B cell (primary cell): ENCODE data around the gene CCDC86. TPM values are rescaled to one million over a fixed set of nuclear protein-coding genes. Genes with fewer than 3 reads are reported as not detected.

Experiments
- ATAC-seq: fragments of 200-7000 bp; cut with Tn5 transposase; one replicate; pipeline ENCODE4 v1.10.0; 2021; ENCODE audit warnings: low read depth, mild to moderate bottlenecking, moderate number of reproducible peaks, moderate library complexity
- CTCF ChIA-PET: fragments of 350-600 bp; sonication (Branson Sonifier 250); formaldehyde crosslinking; loops from one replicate; lab custom pipeline; 2021; ENCODE audit warnings: antibody characterized with exemption, inconsistent platforms; lab: Charles Lee
- POLR2A ChIA-PET: fragments of 350-600 bp; sonication (Branson Sonifier 250); formaldehyde crosslinking; loops from one replicate; lab custom pipeline; 2021; ENCODE audit warnings: antibody characterized with exemption; lab: Charles Lee
- DNase-seq: peaks from one replicate; pipeline ENCODE4 v3.0.0; 2013
- H2AFZ ChIP-seq: 2 replicates; pipeline ENCODE4 v1.6.1; 2012; ENCODE audit warnings: mild to moderate bottlenecking, low read depth, low read length; ENCODE audit not compliant: insufficient read depth, poor library complexity, severe bottlenecking
- H3K27ac ChIP-seq, 2 donors: 1 replicate in 1 of 2; 2 replicates in 1 of 2; pipeline ENCODE4 v1.5.1; 2012 to 2013; ENCODE audit warnings: low read length in 2 of 2, mild to moderate bottlenecking in 2 of 2, moderate library complexity in 1 of 2
- H3K27me3 ChIP-seq, 4 experiments: fragments of 200-600 bp in 1 of 4; sonication (generic) in 1 of 4; replicated peaks in 1 of 4; 1 replicate in 2 of 4; 2 replicates in 2 of 4; pipeline versions ENCODE4 v1.6.1 to v1.7.0; 2013 to 2016; ENCODE audit warnings: low read length in 3 of 4, mild to moderate bottlenecking in 2 of 4, mixed read lengths in 1 of 4, moderate library complexity in 1 of 4; ENCODE audit not compliant: insufficient read depth in 4 of 4, control insufficient read depth in 3 of 4; ENCODE audit errors: control extremely low read depth in 1 of 4
- H3K36me3 ChIP-seq, 2 experiments: replicated peaks in 1 of 2; 1 replicate in 1 of 2; 2 replicates in 1 of 2; pipeline versions ENCODE4 v1.6.1 to v1.7.1; 2013; ENCODE audit warnings: low read length in 1 of 2; ENCODE audit not compliant: insufficient read depth in 2 of 2, control insufficient read depth in 1 of 2; ENCODE audit errors: control extremely low read depth in 1 of 2, extremely low read depth in 1 of 2
- H3K4me1 ChIP-seq, 2 donors: fragments of 200-600 bp in 1 of 2; sonication (generic) in 1 of 2; 1 replicate in 1 of 2; 2 replicates in 1 of 2; pipeline versions ENCODE4 v1.5.1 to v1.6.1; 2013 to 2017; ENCODE audit warnings: low read length in 2 of 2; ENCODE audit not compliant: control insufficient read depth in 2 of 2, insufficient read depth in 2 of 2
- H3K4me2 ChIP-seq: replicated peaks from 2 replicates; pipeline ENCODE3; 2012; ENCODE audit warnings: mild to moderate bottlenecking, low read depth, low read length; ENCODE audit not compliant: poor library complexity, severe bottlenecking
- H3K4me3 ChIP-seq, 5 experiments: fragments of 200-600 bp in 1 of 5; sonication (generic) in 1 of 5; 1 replicate in 3 of 5; 2 replicates in 2 of 5; pipeline versions ENCODE4 v1.5.1 to v1.7.0; 2011 to 2016; ENCODE audit warnings: low read length in 4 of 5, mild to moderate bottlenecking in 4 of 5, low read depth in 2 of 5, control low read depth in 1 of 5, moderate library complexity in 1 of 5; ENCODE audit not compliant: insufficient read depth in 1 of 5; ENCODE audit errors: control extremely low read depth in 1 of 5, extremely low read depth in 1 of 5
- H3K79me2 ChIP-seq: fragments of 200-600 bp; sonication (generic); one replicate; pipeline ENCODE4 v1.6.0; 2016; ENCODE audit warnings: low read length; ENCODE audit not compliant: control insufficient read depth, insufficient read depth
- H3K9ac ChIP-seq: fragments of 200-600 bp; sonication (generic); 2 replicates; pipeline ENCODE4 v1.6.1; 2017; ENCODE audit warnings: mild to moderate bottlenecking, low read length, moderate library complexity
- H3K9me3 ChIP-seq, 3 donors: one replicate each; pipeline versions ENCODE4 v1.6.1 to v1.7.1; 2013; ENCODE audit warnings: low read length in 2 of 3; ENCODE audit not compliant: control insufficient read depth in 2 of 3, insufficient read depth in 1 of 3; ENCODE audit errors: control extremely low read depth in 1 of 3
- H4K20me1 ChIP-seq: 2 replicates; pipeline ENCODE4 v1.6.0; 2012; ENCODE audit warnings: mild to moderate bottlenecking, low read length; ENCODE audit not compliant: insufficient read depth, control insufficient read depth, poor library complexity, severe bottlenecking
- H3K27ac Mint-ChIP-seq: one replicate; pipeline ENCODE4 v1.8.0; 2021; ENCODE audit warnings: mixed read lengths
- H3K27me3 Mint-ChIP-seq: one replicate; pipeline ENCODE4 v1.8.0; 2021; ENCODE audit warnings: mixed read lengths
- H3K4me1 Mint-ChIP-seq: one replicate; pipeline ENCODE4 v1.8.0; 2021; ENCODE audit warnings: mixed read lengths
- H3K4me3 Mint-ChIP-seq: one replicate; pipeline ENCODE4 v1.8.0; 2021; ENCODE audit warnings: mixed read lengths
- H3K9me3 Mint-ChIP-seq: one replicate; pipeline ENCODE4 v1.8.0; 2022; ENCODE audit warnings: mixed read lengths; ENCODE audit not compliant: insufficient read depth
- CTCF ChIP-seq: fragments of 200-600 bp; IDR thresholded peaks from one replicate; pipeline ENCODE4 v1.8.0; 2022; ENCODE audit warnings: antibody characterized with exemption, mild to moderate bottlenecking
- EZH2 ChIP-seq: IDR thresholded peaks from 2 replicates; pipeline ENCODE4 v1.6.1; 2012; ENCODE audit warnings: borderline replicate concordance, low read depth, mild to moderate bottlenecking, moderate library complexity, low read length; ENCODE audit not compliant: insufficient read depth, poor library complexity, severe bottlenecking
- WGBS: methylation state at CpG from one replicate; pipeline ENCODE4 v1.1.5; 2013; ENCODE audit warnings: missing lambda C conversion rate; ENCODE audit not compliant: insufficient coverage; 5-methylcytosine and 5-hydroxymethylcytosine counted together
- intact Hi-C: fragments of 100-400 bp; cut with micrococcal nuclease; formaldehyde crosslinking; loops from one replicate; pipeline ENCODE4 v1.10.0; 2022
- polyA plus RNA-seq: library from polyadenylated mRNA; depleted of rRNA; stranded (reverse); fragments of >200 nt; gene quantifications from 2 replicates; pipeline ENCODE4 v1.2.3, GENCODE V29; 2012
- total RNA-seq, 2 donors: library from RNA; stranded (reverse); fragments of 120-200 nt in 1 of 2; gene quantifications; 1 replicate in 1 of 2; 2 replicates in 1 of 2; pipeline versions ENCODE4 v1.2.3 to v1.2.4, GENCODE V29; 2013 to 2022

The CCDC86 gene
- total and polyA plus RNA-seq, 2 donors (not counting 1 experiment from before 2014, with no cell fraction given), result 10.5 to 12.4 TPM

- POLR2A ChIA-PET, result no interaction called here
- WGBS, result 58% methylated on average over 13 of the region's 13 CpGs
These were observed 28.9 kb downstream of the CCDC86 start for GRCh38 chr11:60870733-60871377.

More at GRCh38 chr11:60870733-60871377, 28.9 kb downstream of the CCDC86 start:
- H3K27ac Mint-ChIP-seq, result no peak overlapping the region
- intact Hi-C loops, result no loop called here
- Histone ChIP-seq H3K4me1 (no peaks in the 10 kb centered on the region), H3K36me3 (no peaks in the 10 kb centered on the region), H3K79me2 (no peaks in the 10 kb centered on the region), H3K4me2 (no peak overlapping the region), H3K9me3 (no peaks in the 10 kb centered on the region), H3K27ac (no peak overlapping the region), H4K20me1 (no peaks in the 10 kb centered on the region), H3K27me3 (no peaks in the 10 kb centered on the region), H3K4me3 (no peak overlapping the region), H3K9ac (no peak overlapping the region), H2AFZ (no peak overlapping the region)
- DNase-seq (no peak), ATAC-seq (no peak)
- no peak overlapping the region for H3K4me3 Mint-ChIP-seq
- H3K4me1 Mint-ChIP-seq, result no peaks in the 10 kb centered on the region
- TF ChIP-seq CTCF (no peak), EZH2 (no peak)
- CTCF ChIA-PET, result interaction anchor here (0.6 to 1.3 kb wide), 2 partner anchors 40 to 83 kb away, joined by 3 to 4 read pairs; no protein-coding TSS in a partner anchor
- H3K27me3 Mint-ChIP-seq, result no peaks in the 10 kb centered on the region
- no peaks in the 10 kb centered on the region for H3K9me3 Mint-ChIP-seq
